IPS-20b (cell line): ENCODE data around the gene JPT2.

Experiments used
- H3K27ac ChIP-seq: one replicate; pipeline ENCODE4 v1.5.1; 2013; ENCODE audit warnings: low read length
- H3K27me3 ChIP-seq: 2 replicates; pipeline ENCODE4 v1.6.1; 2013; ENCODE audit warnings: mild to moderate bottlenecking, low read length, inconsistent platforms; ENCODE audit not compliant: insufficient read depth
- H3K36me3 ChIP-seq: 2 replicates; pipeline ENCODE4 v1.6.1; 2013; ENCODE audit warnings: low read depth, mild to moderate bottlenecking, inconsistent platforms, low read length, moderate library complexity; ENCODE audit not compliant: insufficient read depth
- H3K4me1 ChIP-seq: 2 replicates; pipeline ENCODE4 v1.6.1; 2013; ENCODE audit warnings: mild to moderate bottlenecking, control low read depth, inconsistent platforms, low read length, moderate library complexity; ENCODE audit not compliant: insufficient read depth
- H3K4me3 ChIP-seq: 2 replicates; pipeline ENCODE4 v1.5.1; 2013; ENCODE audit warnings: mild to moderate bottlenecking, low read length, inconsistent platforms
- H3K9ac ChIP-seq: 2 replicates; pipeline ENCODE4 v1.6.1; 2013; ENCODE audit warnings: low read depth, mild to moderate bottlenecking, inconsistent platforms, low read length, moderate library complexity
- H3K9me3 ChIP-seq: 2 replicates; pipeline ENCODE4 v1.6.1; 2013; ENCODE audit warnings: mild to moderate bottlenecking, low read depth, low read length, inconsistent platforms; ENCODE audit not compliant: insufficient read depth

JPT2 gene

DNA sequence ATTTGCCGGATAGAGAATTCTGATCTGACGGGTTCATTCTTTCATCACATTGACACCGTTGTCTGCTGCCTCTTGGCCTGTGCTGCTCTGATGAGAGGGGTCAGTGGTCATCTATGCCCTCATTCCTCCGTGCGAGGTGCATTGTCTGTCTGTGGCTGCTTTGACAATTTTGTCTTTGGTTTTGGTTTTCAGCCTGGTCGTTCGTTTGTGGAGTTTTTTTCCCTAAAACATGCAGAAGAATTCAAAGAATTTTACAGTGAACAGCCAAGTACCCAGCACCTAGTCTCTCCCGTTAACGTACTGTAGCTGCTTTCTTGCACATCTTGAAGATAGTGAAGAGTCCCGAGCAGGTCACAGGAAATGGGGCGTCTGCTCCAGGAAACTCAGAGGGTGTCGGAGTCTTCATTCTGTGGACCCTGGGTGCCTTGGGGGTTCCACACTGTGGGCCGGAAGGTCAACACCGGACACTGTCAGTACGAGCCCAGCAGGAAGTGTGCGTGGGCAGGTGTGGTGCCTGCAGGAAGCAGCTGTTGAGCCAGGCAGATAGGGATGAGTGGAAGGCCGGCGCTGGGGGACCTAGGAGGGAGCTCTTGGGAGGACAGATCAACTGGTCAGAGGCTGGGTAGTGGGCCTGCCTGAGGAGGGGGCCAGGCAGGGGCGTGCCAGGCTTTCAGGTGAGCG lies 37.7 kb upstream of the JPT2 start:
- H3K27ac ChIP-seq = no peak overlapping the region
- no peak overlapping the region for H3K9ac ChIP-seq
- no peaks in the 10 kb centered on the region for H3K27me3 ChIP-seq
- no peak overlapping the region for H3K4me3 ChIP-seq
- peaks cover 74% of the 10 kb centered on the region for H3K36me3 ChIP-seq
- H3K4me1 ChIP-seq = peaks cover under 1% of the 10 kb centered on the region; the same call in 1 of the 2 replicates
- no peaks in the 10 kb centered on the region for H3K9me3 ChIP-seq

DNA sequence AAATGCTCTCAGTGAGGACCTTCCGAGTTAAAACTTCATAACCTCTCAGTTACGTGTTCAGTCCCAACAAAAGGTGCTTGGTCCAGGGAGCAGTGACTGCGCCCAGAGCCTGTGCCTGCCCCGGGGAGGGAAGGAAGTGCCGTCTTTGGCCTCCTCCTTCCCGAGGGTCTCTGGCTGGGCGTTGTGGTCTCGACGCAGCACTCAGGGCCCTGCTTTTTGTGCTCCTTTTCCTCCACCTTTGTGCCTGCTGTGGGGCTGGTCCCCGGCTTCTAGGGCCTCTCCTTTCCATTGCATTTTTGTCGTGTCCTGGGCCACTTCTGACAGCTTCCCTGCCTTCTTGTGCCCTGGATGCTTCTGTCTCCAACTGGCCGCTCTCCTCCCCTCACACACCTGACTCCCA lies 36.8 kb upstream of the JPT2 start:
- H3K4me1 ChIP-seq = peaks cover 7% of the 10 kb centered on the region; the same call in 1 of the 2 replicates
- peaks cover 81% of the 10 kb centered on the region for H3K36me3 ChIP-seq
- no peak overlapping the region for H3K4me3 ChIP-seq
- H3K27me3 ChIP-seq = no peaks in the 10 kb centered on the region
- H3K27ac ChIP-seq = no peak overlapping the region
- H3K9ac ChIP-seq = no peak overlapping the region
- H3K9me3 ChIP-seq = no peaks in the 10 kb centered on the region

DNA sequence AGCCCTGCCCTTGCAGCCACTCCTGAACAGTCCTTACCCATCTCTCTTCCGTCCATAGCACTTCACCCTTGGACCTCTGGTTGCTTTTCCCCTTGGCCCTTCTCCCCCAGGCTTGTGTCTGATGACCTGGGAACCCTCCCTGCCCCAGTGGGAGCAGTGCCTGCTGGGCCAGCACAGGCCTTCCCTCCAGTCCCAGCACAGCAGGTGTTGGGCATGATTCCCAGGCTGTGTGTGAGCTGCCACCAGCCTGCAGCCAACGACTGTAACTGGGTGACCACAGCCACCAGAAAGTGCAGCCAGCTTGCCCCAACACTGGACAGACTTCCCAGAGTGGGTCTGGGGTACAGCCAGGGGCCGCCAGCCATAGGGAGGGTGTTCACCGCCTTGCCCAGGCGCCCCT lies 35.9 kb upstream of the JPT2 start:
- peaks cover 89% of the 10 kb centered on the region for H3K36me3 ChIP-seq
- no peak overlapping the region for H3K27ac ChIP-seq
- H3K27me3 ChIP-seq = no peaks in the 10 kb centered on the region
- H3K4me1 ChIP-seq = peaks cover 7% of the 10 kb centered on the region; the same call in 1 of the 2 replicates
- H3K4me3 ChIP-seq = no peak overlapping the region
- no peaks in the 10 kb centered on the region for H3K9me3 ChIP-seq
- H3K9ac ChIP-seq = no peak overlapping the region

DNA sequence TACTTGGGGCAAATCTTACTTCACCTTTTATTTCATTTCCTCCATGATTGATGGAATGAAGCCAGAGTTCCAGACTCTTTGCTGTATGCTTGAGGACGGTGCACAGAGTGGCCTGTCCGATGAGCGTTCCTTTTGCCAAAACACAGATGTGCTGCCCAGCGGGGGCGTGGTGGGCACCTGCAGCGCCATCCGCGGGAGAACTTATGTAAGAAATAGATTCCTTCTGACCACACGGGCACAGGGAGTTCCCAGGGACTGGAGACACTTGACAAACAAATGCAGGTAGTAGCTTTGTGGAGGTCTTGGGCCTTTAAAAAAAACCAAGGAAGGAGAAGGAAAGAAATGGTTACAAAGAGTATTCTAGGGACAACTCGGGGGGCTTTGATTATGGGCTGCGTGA lies 35.3 kb upstream of the JPT2 start:
- Histone ChIP-seq H3K4me3 (no peak overlapping the region), H3K27ac (no peak overlapping the region), H3K36me3 (peaks cover 83% of the 10 kb centered on the region), H3K9me3 (no peaks in the 10 kb centered on the region), H3K27me3 (no peaks in the 10 kb centered on the region), H3K4me1 (peaks cover 7% of the 10 kb centered on the region; the same call in 1 of the 2 replicates), H3K9ac (no peak overlapping the region)

DNA sequence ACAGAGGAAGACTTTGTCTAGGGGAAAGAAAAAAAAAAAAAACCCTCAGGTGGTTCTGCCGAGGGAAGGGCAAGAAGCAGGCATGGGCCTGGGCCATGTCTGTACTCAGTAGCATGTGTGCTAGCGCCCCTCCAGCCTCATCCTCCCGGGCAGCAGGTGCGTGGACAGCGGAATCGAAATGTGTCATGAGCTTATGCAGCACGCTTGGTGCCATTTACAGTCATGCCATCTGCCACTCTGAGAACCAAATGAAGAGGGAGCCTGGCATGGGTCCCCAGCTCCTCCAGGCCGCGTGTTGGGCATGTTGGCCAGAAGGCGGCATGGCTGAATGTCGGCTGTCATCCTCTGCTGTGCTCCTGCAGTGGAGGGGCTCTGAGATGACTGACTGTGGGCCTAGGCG lies 34.6 kb upstream of the JPT2 start:
- Histone ChIP-seq H3K4me1 (peaks cover 7% of the 10 kb centered on the region; the same call in 1 of the 2 replicates), H3K4me3 (no peak overlapping the region), H3K27ac (no peak overlapping the region), H3K27me3 (no peaks in the 10 kb centered on the region), H3K9me3 (no peaks in the 10 kb centered on the region), H3K36me3 (peaks cover 76% of the 10 kb centered on the region), H3K9ac (no peak overlapping the region)

DNA sequence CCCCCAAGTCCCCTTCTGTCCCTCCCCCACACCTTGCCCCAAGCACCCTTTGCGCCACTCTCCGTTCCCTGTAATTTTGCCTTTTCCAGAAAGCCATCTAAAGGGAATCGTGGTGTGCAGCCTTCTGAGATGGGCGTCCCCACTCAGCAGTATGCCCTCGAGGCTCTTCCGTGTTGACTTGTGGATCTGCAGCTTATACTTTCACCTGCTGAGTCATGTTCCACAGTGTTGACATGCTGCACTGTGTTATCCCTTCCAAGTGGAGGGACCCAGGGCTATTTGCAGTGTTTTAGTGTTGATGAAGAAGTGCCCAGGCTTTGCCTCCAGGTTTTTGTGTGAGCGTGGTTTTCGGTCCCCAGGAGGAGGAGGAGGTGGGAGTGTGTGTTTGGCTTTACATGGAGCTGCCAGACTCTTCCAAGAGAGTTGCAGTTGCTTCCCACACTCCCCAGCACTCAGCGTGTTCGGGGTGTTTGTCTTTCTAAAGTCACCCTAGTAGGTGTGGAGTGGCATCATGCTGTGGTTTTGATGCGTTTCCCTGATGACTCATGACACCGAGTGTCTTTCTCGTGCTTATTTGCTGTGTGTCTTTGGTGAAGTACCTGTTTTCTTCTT lies 32.1 kb upstream of the JPT2 start:
- Histone ChIP-seq H3K36me3 (peaks cover 58% of the 10 kb centered on the region), H3K9me3 (no peaks in the 10 kb centered on the region), H3K9ac (no peak overlapping the region), H3K27me3 (no peaks in the 10 kb centered on the region), H3K27ac (no peak overlapping the region), H3K4me1 (peaks cover 7% of the 10 kb centered on the region; the same call in 1 of the 2 replicates), H3K4me3 (no peak overlapping the region)

DNA sequence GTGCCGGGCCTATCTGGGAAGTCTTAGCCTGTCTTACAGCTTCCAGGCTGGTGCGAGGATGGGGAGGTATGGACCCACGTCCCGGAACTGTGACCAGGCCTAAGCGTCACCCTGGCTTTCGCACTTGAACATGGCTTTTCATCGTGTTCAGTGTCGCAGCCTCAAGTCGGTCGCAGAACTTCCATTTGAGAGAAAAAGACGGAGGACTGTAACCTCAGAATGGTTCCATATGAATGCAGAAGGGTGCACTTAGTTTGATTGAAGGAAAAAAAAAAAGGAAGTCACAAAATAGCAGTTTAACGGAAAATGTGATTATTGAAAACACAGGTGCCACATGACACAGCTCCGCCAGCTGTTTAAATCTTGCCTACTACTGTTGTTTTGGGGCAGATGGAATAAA lies 30.2 kb upstream of the JPT2 start:
- Histone ChIP-seq H3K9me3 (no peaks in the 10 kb centered on the region), H3K36me3 (peaks cover 58% of the 10 kb centered on the region), H3K27ac (no peak overlapping the region), H3K9ac (no peak overlapping the region), H3K4me1 (peaks cover 7% of the 10 kb centered on the region; the same call in 1 of the 2 replicates), H3K4me3 (no peak overlapping the region), H3K27me3 (no peaks in the 10 kb centered on the region)

DNA sequence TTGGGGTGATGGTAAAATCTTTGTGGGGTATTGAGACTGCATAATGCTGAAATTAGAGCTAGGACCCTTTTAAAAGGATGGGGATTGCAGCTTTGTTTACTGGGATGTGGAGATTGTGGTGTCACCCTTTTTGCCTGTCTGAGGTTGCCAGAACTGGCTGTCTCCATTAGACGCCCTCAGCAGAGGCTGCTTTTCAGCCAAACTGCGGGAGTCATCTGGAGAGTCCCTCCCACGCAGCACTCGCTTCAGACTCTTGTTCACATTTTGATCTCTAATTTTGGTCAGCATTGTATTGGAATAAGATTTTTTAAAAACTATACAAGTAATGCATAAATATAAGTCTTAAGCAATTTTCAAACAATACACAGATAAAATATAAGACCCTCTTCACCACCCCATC lies 27.9 kb upstream of the JPT2 start:
- Histone ChIP-seq H3K4me1 (peaks cover 7% of the 10 kb centered on the region; the same call in 1 of the 2 replicates), H3K4me3 (no peak overlapping the region), H3K36me3 (peaks cover 59% of the 10 kb centered on the region), H3K27ac (no peak overlapping the region), H3K27me3 (no peaks in the 10 kb centered on the region), H3K9me3 (no peaks in the 10 kb centered on the region), H3K9ac (no peak overlapping the region)

DNA sequence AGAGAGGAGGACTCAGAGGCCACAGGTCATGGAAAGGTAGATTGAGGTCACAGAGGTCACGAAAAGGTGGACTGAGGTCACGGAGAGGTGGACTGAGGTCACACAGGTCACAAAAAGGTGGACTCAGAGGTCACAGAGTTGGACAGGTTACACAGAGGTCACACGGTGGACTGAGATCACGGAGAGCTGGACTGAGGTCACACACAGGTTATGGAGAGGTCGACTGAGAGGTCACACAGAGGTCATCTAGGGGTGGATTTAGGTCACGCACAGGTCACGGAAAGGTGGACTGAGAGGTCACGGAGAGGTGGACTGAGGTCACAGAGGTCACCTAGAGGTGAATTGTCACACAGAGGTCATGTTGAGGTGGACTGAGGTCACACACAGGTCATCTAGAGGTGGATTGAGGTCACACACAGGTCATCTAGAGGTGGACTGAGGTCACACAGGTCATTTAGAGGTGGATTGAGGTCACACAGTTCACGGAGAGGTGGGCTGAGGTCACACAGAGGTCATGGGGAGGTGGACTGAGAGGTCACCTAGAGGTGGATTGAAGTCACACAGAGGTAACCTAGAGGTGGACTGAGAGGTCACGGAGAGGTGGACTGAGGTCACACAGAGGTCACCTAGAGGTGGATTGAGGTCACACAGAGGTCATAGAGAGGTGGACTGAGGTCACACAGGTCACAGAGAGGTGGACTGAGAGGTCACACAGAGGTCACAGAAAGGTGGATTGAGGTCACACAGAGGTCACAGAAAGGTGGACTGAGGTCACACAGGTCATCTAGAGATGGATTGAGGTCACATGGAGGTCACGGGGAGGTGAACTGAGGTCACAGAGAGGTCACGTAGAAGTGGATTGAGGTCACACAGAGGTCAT lies 26.7 kb upstream of the JPT2 start:
- Histone ChIP-seq H3K27ac (no peak overlapping the region), H3K27me3 (no peaks in the 10 kb centered on the region), H3K4me3 (no peak overlapping the region), H3K9ac (no peak overlapping the region), H3K9me3 (no peaks in the 10 kb centered on the region), H3K36me3 (peaks cover 57% of the 10 kb centered on the region), H3K4me1 (no peaks in the 10 kb centered on the region)

DNA sequence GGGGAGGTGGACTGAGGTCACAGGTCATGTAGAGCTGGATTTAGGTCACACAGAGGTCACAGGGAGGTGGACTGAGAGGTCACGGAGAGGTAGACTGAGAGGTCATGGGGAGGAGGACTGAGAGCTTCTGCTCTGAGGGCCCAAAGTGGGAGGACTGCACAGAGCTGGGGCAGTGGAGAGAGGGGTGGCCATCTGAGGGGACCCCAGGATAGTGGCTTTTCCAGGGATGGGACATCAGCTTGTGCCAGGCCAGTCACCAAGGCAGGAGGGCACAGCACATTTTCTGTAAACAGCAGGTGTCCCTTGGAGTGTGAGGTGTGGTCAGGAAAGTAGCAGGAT lies 26.1 kb upstream of the JPT2 start:
- no peak overlapping the region for H3K27ac ChIP-seq
- no peak overlapping the region for H3K4me3 ChIP-seq
- peaks cover 55% of the 10 kb centered on the region for H3K36me3 ChIP-seq
- no peak overlapping the region for H3K9ac ChIP-seq
- no peaks in the 10 kb centered on the region for H3K9me3 ChIP-seq
- no peaks in the 10 kb centered on the region for H3K27me3 ChIP-seq
- H3K4me1 ChIP-seq = no peaks in the 10 kb centered on the region

DNA sequence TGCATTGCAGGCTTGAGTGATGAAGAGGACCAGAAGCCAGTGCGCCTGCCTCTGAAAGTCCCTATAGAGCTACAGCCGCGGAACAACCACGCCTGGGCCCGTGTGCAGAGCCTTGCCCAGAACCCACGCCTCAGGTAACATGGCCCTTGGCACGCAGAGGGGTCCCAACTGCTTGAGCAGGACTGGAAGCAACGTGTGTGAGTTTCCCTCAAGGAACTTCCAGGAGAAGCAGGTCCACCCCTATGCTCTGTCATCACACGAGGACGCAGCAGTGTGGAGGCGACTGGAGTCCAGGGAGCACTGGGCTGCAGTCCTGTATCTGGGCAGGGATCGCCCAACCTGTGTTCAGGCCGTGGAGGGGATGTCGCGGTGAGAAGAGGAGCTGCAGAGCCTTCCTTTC lies 25.1 kb upstream of the JPT2 start:
- Histone ChIP-seq H3K27me3 (no peaks in the 10 kb centered on the region), H3K4me1 (no peaks in the 10 kb centered on the region), H3K4me3 (no peak overlapping the region), H3K9ac (no peak overlapping the region), H3K36me3 (peaks cover 61% of the 10 kb centered on the region), H3K9me3 (no peaks in the 10 kb centered on the region), H3K27ac (no peak overlapping the region)
